Measurements from ENCODE around the gene ADISSP.

Gene ADISSP

DNA sequence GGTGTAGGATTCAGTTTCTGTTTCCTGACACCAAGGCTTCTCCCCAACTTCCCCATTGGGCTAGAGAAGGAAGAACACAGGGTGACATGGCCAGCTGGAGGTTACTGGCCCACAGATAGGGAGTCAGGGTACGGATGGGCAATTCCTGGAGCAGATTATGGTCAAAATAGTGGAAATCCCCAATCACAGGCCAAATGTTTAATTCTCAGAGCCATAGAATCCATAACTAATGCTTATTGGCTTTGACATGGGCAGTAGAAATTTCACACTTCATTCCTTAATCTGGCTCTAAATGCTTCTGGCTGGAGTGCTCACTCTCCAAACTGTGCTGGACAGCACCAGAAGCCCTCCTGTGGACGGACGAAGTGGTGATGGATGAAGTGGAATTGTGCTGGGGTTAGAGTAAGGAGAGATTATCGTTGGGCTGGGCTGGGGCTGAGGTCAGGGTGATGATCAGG is 56.0 kb downstream of the ADISSP start:
- DNase-seq = no peak

GRCh38 chr20:3710703-3711483 is 56.7 kb downstream of the ADISSP start:
- DNase-seq = peak; percentile 52

- DNase-seq = no peak
Measured at GRCh38 chr20:3710011-3710466, 57.5 kb downstream of the ADISSP start.

DNA sequence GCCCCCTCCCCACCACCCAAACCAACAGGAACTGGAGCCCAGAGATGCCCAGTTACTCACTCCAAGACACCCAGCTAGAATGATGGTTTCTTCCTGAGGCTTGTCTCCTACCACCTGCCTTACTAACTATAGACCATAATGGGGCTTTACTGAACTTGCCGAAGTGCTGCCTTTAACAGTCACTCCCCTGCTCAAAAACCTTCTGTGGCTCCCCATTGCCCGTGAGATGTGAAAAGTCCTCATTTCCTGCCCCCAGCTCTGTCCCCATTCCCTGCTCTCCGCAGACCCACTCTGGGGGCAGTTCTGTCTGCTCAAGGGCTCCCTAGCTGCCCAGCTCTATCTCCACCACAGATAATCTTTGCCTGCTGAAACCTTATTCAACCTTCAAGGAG is 60.0 kb downstream of the ADISSP start:
- DNase-seq = no peak

DNA sequence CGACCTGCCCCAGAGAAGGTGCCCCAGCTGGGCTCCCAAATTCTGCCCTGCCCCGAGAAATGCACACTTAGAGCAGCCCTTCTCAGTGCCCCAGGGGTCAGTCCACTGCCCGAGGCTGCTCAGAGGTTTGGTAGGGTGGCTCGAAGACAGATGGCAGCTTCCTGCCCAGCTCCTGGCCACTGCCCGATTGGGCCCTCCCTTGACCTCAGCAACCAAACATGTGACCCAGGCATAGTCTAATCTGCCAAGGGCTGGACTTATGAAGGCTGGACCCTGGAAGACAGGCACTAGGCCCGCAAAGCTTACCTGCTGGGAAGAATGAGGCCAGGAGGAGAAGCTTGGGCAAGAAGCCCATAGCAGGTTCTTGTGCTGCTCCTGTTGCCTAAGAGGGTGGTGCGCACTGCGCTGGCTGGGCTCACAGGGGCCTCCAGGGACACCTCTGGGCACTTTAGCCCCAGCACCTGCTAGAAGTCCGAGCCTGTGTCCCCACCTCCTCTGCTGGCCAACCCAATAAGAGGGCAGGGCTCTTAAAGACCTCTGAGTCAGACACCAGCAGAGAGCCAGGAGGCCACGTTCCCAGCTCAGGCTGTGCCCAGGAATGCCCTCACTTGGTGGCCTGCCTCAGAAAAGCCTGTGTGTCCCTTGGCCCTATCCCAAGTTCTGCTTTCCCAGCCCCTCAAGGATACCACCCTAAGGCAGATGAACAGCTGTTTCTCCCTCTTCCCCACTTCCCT is 60.6 kb downstream of the ADISSP start:
- no peak for DNase-seq

DNA sequence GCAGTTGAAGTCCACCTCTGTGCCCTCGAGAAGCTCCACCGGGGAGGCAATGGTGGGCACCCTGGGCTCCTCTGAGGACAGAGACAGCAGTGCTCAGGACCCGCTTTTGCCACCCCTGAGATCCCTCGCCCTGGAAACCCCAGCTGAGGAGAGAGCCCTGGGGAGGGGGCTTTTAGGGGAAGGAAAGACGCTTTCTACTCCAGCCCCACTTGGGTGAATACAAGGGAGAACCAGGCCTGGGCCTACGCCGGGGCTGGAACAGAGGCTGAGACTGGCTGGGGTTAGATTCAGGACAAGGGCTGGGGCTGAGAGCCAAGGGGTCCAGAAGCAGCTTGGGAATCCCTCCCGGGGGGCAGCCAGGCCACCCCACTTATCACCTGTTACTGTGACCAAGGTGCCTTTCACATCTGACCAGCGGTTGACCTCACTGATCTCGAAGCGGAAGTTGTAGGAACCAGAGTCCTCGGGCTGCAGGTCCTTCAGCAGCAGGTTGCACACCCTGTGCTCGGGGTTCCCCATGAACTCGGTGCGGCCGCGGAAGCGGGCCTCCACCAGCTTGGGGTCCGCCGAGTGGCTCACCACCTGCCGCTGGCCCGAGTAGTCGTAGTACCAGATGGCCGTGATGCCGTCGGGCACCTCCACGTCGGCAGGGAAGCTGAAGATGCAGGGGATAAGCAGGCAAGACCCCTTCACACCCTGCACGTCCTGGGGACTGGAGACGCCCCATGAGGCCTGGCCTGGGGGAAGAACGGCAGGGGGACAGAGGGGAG is 61.4 kb downstream of the ADISSP start:
- no peak for DNase-seq

DNA sequence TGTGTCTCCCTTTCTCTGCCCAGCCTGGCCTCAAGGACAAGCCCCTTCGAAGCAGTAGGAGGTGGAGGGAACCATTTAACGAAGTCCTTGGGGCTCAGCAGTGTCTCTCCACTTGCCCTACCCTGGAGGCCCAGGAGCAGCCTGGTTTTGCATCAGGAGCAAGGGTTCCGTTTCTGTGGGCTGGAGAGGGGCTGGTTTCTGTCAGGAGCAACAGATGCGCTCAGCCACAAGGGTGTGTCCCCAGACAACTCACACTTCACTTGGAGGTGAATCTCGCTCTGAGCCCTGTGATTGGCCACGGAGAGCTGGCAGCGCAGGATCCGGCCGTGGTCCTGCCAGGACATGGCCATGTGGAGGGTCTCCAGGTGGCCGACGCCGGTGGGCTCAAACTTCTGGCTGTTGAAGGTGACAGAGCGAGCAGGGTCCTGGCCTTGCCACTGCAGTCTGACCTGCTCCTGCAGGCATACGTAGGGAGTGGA is 62.0 kb downstream of the ADISSP start:
- DNase-seq = no peak

- DNase-seq = no peak
Measured at GRCh38 chr20:3704087-3704486, 63.5 kb downstream of the ADISSP start.
